Measurements from ENCODE around the gene KCNQ1OT1.
"Not testable (repeated sequence)": the region's sequence is repeated elsewhere in the genome, so short reads cannot be mapped to it uniquely, and the experiment has no call there.

KCNQ1OT1 gene

DNA sequence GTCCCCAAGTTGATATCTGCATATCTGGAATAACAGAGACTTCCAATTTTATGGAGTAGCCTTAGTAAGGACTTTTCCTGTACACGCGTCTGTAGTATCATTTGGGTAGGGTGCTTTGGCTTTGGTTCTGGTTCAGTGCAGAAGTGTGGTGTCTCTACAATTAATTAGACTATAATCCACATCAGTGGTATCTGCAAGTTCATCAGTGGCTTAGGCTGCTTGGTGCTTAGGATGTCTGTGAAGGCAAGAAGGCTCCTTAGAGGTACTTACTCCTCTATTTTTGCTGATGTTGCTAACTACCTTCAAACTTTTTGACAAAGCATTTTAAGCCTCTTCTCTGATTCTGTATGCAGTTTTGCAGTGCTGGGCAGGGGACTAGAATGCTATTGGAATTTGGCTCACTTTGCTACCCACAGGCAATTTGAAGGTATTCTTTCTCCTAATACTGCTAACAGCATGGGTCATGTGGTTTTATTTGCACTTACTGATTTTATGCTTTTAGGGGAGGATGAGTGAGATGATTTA lies 49.4 kb downstream of the KCNQ1OT1 start:
- no peak for DNase-seq

- DNase-seq, result no peak
Measured at GRCh38 chr11:2649848-2650247, 49.9 kb downstream of the KCNQ1OT1 start.

GRCh38 chr11:2649400-2649799 lies 50.4 kb downstream of the KCNQ1OT1 start:
- DNase-seq, result no peak

DNA sequence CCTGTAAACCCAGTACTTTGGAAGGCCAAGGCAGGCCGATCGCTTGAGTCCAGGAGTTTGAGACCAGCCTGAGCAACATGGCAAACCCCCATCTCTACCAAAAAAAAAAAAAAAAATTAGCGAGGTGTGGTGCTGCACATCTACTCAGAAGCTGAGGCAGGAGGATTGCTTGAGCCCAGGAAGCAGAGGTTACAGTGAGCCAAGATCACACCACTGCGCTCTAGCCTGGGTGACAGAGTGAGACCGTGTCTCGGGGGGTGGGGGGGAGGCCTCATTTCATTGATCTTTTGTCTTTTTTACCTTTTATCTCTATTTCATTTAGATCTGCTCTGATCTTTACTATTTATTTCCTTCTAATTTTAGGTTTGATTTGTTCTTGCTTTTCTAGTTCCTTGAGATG lies 51.8 kb downstream of the KCNQ1OT1 start:
- DNase-seq, result no peak

GRCh38 chr11:2647167-2647566 lies 52.6 kb downstream of the KCNQ1OT1 start:
- DNase-seq, result no peak

DNA sequence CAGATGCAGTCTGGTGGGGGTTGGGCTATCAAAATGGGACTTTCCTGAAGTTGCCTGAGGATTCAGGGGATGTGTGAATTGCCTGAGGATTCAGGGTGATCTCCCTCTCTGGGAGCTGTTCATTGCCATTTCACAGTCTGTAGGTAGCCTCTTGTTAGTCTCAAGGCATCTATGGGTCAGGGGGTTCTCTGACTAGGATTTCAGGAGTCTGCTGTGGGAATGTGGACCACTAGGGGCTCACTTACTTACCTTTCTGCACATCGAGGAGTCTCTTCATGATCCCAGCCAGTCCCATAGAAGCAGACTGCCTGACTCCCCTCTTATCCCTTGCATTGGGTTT lies 54.0 kb downstream of the KCNQ1OT1 start:
- no peak for DNase-seq

DNA sequence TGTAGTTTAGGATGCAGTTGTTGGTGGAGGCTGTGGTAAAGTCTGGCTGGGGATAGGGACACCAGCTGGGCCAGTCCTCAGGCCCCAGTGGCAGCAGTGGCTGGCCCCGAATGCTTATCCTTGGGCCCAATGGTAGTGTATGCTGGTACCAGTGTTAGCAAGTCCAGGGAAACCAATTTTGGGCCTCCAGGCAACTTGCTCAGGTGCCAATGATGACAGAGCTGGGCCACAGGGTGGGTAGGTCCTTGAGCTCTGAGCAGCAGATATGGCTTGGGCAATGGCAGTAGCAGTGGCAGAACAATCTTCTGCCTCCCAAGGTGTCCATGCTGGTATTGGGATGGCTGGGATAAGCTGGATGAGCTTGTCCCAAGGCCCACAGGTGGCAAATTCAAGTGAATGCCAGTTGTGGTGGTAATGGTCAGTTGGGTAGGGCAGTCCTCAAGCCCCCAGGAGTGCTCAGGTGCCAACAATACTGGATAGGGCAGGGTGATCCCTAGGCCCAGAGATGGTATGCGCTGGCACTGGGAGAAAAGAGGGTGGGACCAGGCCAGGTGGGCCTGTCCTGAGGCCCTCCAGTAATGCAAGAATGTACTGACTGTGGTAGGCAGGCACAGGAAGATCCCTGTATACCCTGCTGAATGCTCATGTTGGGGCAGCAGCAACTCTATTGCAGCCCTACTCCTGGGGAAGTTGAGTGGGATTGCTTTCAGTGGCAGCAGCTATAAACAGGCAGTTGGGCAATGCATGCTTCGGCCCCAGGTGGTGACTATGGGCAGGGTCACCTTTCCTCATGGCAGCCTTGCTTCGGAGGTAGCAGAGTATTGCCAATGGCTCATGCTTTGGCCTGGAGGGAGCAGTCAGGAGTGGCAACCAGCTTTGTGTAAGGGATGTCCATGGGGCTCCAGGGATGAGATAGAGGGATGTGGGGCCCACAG lies 54.7 kb downstream of the KCNQ1OT1 start:
- DNase-seq, result no peak

- DNase-seq, result no peak
Measured at GRCh38 chr11:2643746-2644145, 56.0 kb downstream of the KCNQ1OT1 start.

GRCh38 chr11:2641623-2642022 lies 58.2 kb downstream of the KCNQ1OT1 start:
- DNase-seq, result no peak

GRCh38 chr11:2639763-2640162 lies 60.0 kb downstream of the KCNQ1OT1 start:
- DNase-seq, result not testable (repeated sequence)

- DNase-seq, result no peak
Measured at GRCh38 chr11:2631161-2631560, 68.6 kb downstream of the KCNQ1OT1 start.

DNA sequence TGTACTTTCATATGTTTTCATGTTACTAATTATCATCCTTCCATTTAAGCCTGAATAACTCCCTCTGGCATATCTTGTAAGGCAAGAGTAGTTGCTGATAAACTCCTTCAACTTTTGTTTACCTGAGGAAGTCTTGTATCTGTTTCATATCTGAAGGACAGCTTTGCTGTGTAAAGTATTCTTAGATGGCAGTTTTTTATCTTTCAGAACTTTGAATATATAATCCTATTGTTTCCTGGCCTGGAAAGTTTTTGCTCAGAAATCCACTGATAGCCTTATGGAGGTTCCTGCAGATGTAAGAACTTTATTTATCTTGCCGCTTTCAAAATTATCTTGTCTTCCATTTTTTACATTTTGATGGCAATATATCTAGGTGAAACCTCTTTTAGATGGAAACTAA lies 69.1 kb downstream of the KCNQ1OT1 start:
- DNase-seq, result no peak

- no peak for DNase-seq
Measured at GRCh38 chr11:2625183-2625582, 74.6 kb downstream of the KCNQ1OT1 start.

GRCh38 chr11:2621894-2622293 lies 77.9 kb downstream of the KCNQ1OT1 start:
- DNase-seq, result no peak

GRCh38 chr11:2612884-2613571 lies 86.8 kb downstream of the KCNQ1OT1 start:
- DNase-seq, result no peak

DNA sequence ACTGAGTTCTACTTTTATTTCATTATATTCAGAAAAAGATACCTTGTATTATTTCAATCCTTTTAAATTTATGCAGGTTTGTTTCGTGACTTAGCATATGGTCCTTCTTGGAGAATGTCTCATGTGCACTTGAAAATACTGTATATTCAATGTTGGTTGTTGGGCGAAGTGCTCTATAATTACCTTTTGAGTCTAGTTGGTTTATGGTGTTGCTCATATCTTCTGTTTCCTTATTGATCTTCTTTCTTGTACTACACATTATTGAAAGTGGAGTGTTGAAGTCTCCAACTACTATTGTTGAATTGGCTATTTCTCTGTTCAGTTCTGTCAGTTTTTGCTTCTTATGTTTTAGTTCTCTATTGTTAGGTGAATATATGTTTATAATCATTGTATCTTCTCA lies 90.4 kb downstream of the KCNQ1OT1 start:
- DNase-seq, result no peak

DNA sequence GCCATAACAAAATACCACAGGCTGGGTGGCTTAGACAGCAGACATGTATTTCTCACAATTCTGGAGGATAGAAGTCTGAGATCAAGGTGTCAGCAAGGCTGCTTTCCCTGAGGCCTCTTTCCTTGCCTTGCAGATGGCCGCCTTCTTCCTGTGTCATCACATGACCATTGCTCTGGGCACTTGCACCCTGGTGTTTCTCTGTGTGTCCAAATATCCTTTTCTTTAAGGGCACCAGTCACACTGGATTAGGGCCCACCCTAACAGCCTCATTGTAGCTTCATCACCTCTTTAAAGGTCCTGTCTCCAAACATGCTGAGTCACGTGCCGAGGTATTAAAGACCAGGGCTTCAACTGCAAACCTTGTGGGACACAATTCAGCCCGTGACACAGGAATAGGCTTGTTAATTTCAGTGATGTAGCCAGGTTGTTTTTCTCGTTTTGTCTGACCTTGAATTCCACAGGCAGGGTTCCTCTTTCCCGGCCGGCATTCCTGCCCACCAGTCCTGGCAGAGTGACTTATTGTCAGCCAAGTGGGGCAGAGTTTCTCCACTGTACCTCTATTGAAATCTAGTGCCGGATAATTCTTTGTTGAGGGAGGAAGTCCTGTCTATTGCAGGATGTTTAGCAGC lies 100.1 kb downstream of the KCNQ1OT1 start:
- DNase-seq, result no peak

GRCh38 chr11:2595204-2595603 lies 104.6 kb downstream of the KCNQ1OT1 start:
- DNase-seq, result no peak

- no peak for DNase-seq
Measured at GRCh38 chr11:2594267-2594666, 105.5 kb downstream of the KCNQ1OT1 start.

GRCh38 chr11:2593393-2593950 lies 106.3 kb downstream of the KCNQ1OT1 start:
- DNase-seq, result no peak

GRCh38 chr11:2592559-2593392 lies 107.0 kb downstream of the KCNQ1OT1 start:
- no peak for DNase-seq

GRCh38 chr11:2591805-2592204 lies 108.0 kb downstream of the KCNQ1OT1 start:
- no peak for DNase-seq
